RWPE2 (cell line): ENCODE measurements around the gene TXLNG.

Source experiments
- ATAC-seq: fragments of 200-7000 bp; cut with Tn5 transposase; 3 replicates; pipeline ENCODE4 v1.9.1; 2021; ENCODE audit warnings: low read depth
- DNase-seq: peaks from one replicate; pipeline ENCODE4 v3.0.0-alpha.2; 2020; ENCODE audit warnings: low spot score
- H3K27ac ChIP-seq: fragments of 450-650 bp; 2 replicates; pipeline ENCODE4 v1.5.1; 2017; ENCODE audit warnings: mild to moderate bottlenecking; ENCODE audit not compliant: poor library complexity, severe bottlenecking
- H3K27me3 ChIP-seq: fragments of 250-450 bp; sonication (Bioruptor Pico); 2 replicates; pipeline ENCODE4 v1.5.1; 2021; ENCODE audit warnings: mild to moderate bottlenecking, moderate library complexity; ENCODE audit not compliant: insufficient read depth, poor library complexity, severe bottlenecking
- H3K36me3 ChIP-seq: fragments of 250-450 bp; sonication (Bioruptor Pico); 2 replicates; pipeline ENCODE4 v1.5.1; 2020; ENCODE audit warnings: low read depth, mild to moderate bottlenecking, moderate library complexity
- H3K4me1 ChIP-seq: fragments of 250-450 bp; sonication (Bioruptor Pico); 2 replicates; pipeline ENCODE4 v1.5.1; 2021; ENCODE audit warnings: mild to moderate bottlenecking, moderate library complexity; ENCODE audit not compliant: insufficient read depth, poor library complexity, severe bottlenecking
- H3K4me3 ChIP-seq: fragments of 250-450 bp; sonication (Bioruptor Pico); 2 replicates; pipeline ENCODE4 v1.5.1; 2021; ENCODE audit warnings: mild to moderate bottlenecking, moderate library complexity; ENCODE audit not compliant: severe bottlenecking
- H3K9me3 ChIP-seq: fragments of 250-450 bp; sonication (Bioruptor Pico); 2 replicates; pipeline ENCODE4 v1.5.1; 2021; ENCODE audit warnings: mild to moderate bottlenecking, moderate library complexity; ENCODE audit not compliant: severe bottlenecking
- TF ChIP-seq, protein P1 (sequence below): fragments of 450-650 bp; IDR thresholded peaks from one replicate; pipeline ENCODE4 v1.5.1; 2017; ENCODE audit warnings: mild to moderate bottlenecking, moderate library complexity; ENCODE audit not compliant: poor library complexity, severe bottlenecking

The TXLNG gene

DNA sequence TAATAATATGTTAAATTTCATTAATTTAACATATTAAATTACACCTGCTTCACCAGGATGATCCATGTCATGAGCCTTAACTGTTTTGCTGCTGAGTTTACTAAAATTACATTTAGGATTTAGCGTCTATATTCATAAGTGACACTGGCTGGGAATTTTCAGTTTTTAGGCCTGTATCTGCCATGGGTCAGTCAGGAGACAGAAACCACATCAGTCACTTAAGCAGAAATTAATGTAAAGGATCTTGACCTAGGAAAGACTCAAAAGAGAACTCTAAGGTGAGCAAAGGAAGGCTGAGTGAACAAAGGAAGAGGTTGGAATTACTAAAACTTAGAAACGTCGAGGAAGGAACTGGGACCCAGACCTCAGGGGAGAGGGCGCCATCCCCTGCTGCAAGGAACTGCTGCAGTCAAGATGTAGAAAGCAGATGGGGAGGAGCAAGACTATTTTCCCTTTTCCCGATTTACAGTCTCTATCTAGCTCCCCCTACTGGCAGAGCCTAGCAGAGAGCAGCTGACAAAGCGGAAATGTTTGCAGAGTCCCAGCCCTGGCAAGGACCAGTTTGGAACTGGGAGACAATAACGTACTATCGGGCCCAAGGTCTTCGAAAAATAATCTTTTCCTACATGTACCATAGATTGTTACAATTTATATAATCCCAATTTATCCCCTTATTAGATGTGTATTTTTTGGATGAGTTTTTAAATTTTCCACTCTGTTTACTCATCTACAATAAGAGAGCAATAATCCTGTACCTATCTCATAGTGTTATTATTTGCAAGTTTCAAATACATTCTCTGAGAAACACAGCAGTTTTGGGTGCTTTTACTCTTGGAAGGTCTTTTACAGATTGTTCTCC, 106.5 kb downstream of the TXLNG start:
- no peak overlapping the region for H3K4me3 ChIP-seq
- peak; percentile 52; the same call in 2 of the 3 replicates for ATAC-seq

More for the DNA sequence above, 106.5 kb downstream of the TXLNG start:
- Histone ChIP-seq H3K27me3 (no peaks in the 10 kb centered on the region), H3K9me3 (no peaks in the 10 kb centered on the region), H3K36me3 (no peaks in the 10 kb centered on the region), H3K27ac (no peak overlapping the region), H3K4me1 (no peaks in the 10 kb centered on the region)
- TF ChIP-seq, protein P1, sequence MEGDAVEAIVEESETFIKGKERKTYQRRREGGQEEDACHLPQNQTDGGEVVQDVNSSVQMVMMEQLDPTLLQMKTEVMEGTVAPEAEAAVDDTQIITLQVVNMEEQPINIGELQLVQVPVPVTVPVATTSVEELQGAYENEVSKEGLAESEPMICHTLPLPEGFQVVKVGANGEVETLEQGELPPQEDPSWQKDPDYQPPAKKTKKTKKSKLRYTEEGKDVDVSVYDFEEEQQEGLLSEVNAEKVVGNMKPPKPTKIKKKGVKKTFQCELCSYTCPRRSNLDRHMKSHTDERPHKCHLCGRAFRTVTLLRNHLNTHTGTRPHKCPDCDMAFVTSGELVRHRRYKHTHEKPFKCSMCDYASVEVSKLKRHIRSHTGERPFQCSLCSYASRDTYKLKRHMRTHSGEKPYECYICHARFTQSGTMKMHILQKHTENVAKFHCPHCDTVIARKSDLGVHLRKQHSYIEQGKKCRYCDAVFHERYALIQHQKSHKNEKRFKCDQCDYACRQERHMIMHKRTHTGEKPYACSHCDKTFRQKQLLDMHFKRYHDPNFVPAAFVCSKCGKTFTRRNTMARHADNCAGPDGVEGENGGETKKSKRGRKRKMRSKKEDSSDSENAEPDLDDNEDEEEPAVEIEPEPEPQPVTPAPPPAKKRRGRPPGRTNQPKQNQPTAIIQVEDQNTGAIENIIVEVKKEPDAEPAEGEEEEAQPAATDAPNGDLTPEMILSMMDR, result peak; percentile 82
- DNase-seq, result no peak
